Hematopoietic multipotent progenitor cell treated with erythropoietin and hydrocortisone succinate and interleukin-3 and kit ligand, for 6 days (in vitro differentiated cells): ENCODE data around the gene SUGCT.

ENCODE experiments used
- DNase-seq: peaks from one replicate; pipeline ENCODE4 v3.0.0-alpha.2; 2015

SUGCT gene

GRCh38 chr7:40538281-40538680 is 403.5 kb downstream of the SUGCT start:
- peak; percentile 20 for DNase-seq

DNA sequence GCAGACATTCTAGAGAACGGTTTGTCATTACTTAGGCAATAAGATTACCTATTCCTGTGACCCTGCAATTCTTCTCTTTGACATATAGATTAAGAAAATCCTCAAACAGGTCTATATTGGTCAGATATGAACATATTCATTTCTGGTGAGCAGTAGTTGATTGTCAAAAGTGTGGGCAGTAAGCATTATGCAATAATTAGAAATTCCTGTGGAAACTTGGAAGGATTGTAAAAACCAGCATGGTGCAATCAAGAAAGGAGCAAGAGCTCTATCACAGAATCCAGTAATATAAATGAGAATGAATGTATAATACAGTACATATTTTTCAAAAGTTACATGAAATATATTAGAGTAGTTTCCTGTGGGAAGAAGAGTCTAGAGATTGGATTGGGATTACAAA is 406.5 kb downstream of the SUGCT start:
- DNase-seq: no peak

DNA sequence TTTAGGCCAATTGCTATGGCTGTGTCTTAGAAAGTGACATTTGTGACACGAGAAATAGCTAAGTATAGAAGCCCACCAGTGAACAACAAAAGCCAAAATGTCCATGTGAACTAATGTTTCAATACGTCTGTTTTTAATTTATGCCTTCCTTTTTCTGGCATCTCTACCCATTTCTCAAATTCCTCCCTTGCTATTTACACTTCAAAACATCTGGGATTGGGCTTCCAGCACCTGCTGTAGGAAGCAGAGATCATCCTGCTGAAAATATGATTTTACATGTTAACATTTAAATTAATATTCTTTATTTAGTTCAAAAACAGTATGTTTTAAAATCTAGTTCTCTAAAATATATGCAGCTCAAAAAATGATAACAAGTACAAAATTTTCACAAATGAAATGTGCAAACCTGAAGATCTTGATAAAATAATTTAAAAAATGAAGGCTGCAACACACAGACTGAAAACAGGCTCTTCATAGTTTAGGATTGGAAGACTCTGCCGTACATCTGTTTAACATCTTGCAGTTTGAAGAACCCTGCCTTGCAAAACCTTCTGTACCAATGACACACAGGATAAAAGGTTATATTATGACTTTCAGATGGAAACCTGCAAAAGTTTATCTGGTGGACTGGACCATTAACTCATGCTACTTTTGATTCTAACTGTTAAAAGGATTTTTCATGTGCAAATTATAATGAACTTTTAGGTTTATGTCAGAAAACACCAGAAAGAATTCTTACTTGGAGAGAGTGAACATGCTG is 408.4 kb downstream of the SUGCT start:
- DNase-seq: no peak

- no peak for DNase-seq
Measured at GRCh38 chr7:40544221-40544723, 409.5 kb downstream of the SUGCT start.

DNA sequence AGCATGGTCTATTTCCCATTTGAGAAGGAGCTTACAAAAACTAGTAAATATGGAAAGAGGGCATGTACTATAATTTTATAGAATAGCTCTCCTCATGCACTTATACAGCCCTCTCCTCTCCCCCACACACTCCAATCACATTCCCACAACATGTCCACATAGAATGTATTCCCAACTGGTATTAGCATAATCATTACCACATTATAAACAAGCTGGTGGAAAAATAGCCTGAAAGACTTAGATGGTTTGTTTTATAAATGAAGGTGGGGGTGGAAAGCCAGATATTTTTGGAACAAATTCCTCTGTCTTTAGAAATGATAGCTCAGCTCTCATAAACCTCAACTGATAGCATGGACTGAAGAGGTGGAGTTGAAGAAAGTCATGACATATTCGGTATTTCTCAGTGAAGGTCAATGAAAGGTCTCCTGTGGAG is 410.1 kb downstream of the SUGCT start:
- DNase-seq: no peak

- DNase-seq: no peak
Measured at GRCh38 chr7:40545739-40546138, 410.9 kb downstream of the SUGCT start.

DNA sequence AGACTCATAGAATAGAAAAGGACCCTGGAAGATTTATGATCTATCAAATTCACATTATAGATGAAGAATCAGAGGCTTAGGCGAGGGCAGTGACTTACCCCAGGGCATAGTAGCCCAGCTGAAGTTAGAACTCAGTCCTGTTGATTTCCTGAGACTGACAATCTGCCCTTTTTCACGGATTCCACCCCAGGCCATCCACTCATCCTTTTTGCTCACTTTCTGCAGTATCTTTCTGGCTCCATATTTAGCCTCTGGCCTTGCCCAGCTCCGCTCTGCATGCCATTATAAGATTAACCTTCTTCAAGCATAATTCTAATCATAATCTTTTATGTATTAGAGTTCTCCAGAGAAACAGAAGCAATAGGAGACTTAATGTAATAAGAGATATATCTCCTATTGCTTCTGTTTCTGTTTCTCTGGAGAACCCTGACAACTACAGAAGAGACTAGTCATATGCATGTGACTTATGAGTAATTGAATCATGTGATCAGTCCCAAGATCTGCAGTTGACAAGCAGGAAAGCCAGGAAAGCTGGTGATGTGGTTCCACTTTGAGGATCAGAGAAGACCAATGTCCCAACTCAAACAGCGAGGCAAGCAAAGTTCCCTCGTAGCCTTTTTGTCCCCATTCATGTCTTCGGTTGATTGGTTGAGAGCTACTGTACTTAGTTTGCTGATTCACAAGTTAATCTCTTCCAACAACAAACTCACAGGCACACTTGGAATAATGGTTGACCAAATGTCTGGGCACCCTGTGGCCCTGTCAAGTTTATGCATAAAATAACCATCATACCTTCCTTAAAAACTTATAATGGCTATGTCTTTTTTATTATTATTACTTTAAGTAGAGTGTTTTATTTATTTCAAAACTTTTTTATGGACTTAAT is 412.1 kb downstream of the SUGCT start:
- DNase-seq: no peak

DNA sequence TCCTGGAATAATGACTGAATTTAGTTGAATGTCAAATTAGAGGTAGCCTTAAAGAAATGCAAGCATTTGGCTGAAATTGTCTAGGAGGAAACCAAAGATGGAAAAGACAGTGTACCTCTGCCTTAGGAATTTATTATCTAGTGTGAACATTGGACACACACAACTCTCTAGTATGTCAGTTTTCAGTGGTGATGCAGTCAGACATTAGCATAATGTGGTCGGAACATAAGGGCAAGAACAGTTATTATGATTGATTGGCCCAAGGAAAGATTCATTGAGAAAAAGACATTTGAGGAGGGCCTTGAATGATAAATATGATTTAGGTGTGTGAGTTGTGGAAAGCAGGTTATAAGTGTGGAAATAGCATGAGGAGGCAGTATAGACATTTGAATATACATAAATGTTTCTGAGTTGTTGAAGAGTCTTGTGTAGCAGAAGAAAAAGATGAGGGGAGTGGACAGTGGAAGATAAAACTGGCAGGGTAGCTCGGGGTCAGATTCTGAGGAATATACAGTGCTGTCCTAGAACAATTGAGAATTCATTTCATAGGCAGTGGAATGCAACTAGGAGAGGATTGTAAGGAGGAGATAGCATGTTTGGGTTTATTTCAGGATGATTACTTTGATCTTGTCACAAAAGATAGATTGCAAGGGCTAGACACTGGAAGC is 414.7 kb downstream of the SUGCT start:
- no peak for DNase-seq

GRCh38 chr7:40551685-40552576 is 417.1 kb downstream of the SUGCT start:
- peak; percentile 82 for DNase-seq

DNA sequence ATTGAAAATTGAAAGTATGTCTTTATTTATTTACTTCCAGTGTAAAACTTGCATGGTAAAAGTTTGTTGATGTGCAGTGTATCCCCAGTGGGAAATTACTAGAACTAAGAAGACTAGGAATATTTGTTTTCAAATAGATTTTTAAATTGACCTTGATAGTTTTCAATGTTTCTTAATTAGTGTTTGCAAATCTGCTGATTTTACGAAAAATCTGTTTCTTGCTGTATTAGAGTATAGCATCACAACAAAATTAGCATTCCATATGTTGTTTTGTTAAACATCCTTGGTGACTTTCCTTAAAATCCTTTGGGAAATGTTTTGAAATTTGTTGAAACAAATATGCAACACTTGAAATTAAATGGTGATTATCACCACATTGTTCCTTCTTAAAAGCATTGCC is 425.9 kb downstream of the SUGCT start:
- no peak for DNase-seq

GRCh38 chr7:40566879-40567278 is 432.1 kb downstream of the SUGCT start:
- no peak for DNase-seq

GRCh38 chr7:40569326-40569725 is 434.5 kb downstream of the SUGCT start:
- no peak for DNase-seq

DNA sequence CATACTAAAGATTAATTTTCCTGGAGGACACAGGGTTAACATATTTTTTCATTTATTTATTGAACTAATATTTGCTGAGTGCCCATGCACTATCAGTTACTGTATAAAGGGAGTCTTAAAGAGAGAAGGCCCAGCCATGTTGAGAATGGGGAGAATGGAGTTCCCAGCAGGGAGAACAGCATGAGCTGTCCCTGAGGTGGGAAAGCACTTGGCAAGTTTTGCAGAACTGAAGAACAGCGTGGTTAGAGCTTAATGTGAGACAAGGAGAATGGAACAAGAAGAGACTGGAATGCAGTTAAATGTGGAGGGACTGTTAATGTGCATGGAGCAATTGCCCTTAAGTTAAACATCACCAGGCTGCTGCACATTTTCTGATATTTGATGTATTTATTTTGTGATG is 435.4 kb downstream of the SUGCT start:
- no peak for DNase-seq

DNA sequence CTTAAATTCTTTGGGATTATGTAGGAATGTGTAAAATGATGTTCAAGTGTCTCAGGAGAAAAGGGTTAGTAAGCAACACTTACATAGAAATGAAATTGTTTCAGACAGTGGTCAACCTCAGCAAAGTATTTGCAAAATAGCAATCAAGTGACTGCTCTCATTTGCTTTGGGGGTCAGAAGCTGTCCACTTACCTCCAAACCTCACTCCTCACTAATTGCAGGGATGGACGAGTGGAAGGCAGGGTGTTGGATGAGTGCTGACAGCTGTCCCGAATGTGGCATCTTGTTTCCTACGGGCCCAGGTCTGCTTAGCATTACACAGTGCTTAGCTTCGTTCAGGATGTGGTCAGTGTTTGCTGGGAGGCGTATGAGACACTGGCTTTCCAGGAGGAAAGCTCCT is 437.0 kb downstream of the SUGCT start:
- no peak for DNase-seq

DNA sequence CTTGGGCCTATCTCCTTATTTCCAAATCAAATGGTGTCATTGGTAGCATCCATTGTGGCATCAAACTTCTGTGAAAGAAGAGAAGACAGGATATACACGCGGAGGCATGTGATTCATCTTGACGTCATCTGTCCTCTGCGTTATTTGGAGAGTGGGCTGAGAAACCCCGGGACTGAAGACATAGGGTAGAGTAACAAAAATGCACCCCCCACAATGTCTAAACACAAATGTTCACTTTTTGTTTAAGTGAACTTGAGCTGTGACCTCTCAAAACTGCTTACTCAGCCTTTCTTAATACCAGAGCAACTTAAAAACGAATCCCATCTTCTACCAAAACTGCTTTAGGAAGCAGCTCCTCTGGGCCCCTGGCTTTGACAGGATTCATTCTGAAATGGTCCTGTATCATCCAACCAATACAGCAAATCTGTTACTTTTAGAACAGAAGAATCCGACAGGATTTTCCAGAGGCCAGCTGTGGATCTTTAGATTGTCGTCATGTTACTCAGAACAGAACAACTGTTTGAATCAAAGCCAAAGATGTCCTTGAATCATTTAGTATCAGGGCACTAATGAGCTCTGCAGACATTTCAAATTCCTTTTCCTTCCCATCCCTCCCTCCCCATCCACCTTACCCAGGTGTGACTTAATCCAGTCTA is 438.1 kb downstream of the SUGCT start:
- DNase-seq: no peak

- DNase-seq: no peak
Measured at GRCh38 chr7:40579401-40579800, 444.6 kb downstream of the SUGCT start.

GRCh38 chr7:40580776-40581175 is 446.0 kb downstream of the SUGCT start:
- no peak for DNase-seq

GRCh38 chr7:40582539-40582938 is 447.7 kb downstream of the SUGCT start:
- DNase-seq: no peak

- DNase-seq: no peak
Measured at GRCh38 chr7:40583667-40584444, 449.1 kb downstream of the SUGCT start.

- no peak for DNase-seq
Measured at GRCh38 chr7:40584667-40585433, 450.0 kb downstream of the SUGCT start.
